Right ventricle myocardium superior (tissue), 1 donor: Measurements from ENCODE around the gene NFKBIZ. TPM values are rescaled to one million over a fixed set of nuclear protein-coding genes. Genes with fewer than 3 reads are reported as not detected.
A peak's percentile ranks its signal among the peaks of the same experiment; 100 is the strongest.

ENCODE experiments used
- ATAC-seq: fragments of 200-7000 bp; cut with Tn5 transposase; one replicate; pipeline ENCODE4 v1.9.1; 2020; ENCODE audit warnings: mild to moderate bottlenecking; ENCODE audit not compliant: poor library complexity
- DNase-seq: peaks from one replicate; pipeline ENCODE4 v3.0.0-alpha.2; 2020
- intact Hi-C: fragments of 100-400 bp; cut with DNase I; formaldehyde crosslinking; loops from one replicate; pipeline ENCODE4 v1.11.2; 2022
- total RNA-seq: library from RNA; stranded (reverse); fragmentation: NEBNext Ultra II Directional; extraction: Animal tissue kit (Norgen Biotek cat#: 25700); gene quantifications from one replicate; pipeline ENCODE4 v1.2.1, GENCODE V29; 2021
- donor health status: DM: no; HTN: yes; CAD: no; lungs with severe emphysema.

The NFKBIZ gene
- total RNA-seq, 1 donor from 2014 or later, result 12.9 TPM

DNA sequence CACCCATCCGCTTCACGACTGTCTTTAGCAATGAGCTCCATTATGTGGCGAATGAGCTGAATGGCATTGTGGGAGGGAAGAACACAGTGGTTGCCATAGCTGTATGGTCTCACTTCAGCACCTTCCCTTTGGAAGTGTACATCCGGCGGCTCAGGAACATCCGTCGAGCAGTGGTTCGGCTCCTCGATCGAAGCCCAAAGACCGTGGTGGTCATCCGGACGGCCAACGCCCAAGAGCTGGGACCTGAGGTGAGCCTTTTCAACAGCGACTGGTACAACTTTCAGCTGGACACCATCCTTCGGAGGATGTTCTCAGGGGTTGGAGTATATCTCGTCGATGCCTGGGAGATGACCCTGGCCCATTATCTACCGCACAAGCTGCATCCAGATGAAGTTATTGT lies 27.8 kb upstream of the NFKBIZ start:
- intact Hi-C loops, result no loop called here
- ATAC-seq, result no peak

DNA sequence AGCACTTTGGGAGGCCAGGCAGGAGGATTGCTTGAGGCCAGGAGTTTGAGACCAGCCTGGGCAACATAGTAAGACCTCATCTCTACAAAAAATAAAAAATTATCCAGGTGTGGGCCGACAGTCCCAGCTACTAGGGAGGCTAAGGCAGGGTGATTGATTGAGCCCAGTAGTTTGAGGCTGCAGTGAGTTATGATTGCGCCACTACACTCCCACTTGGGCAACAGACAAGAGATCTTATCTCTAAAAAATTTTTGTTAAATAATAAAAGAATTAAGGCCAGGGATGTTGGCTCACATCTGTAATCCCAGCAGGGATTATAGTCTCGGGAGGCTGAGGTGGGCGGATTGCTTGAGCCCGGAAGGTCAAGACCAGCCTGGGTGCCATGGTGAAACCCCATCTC lies 25.8 kb upstream of the NFKBIZ start:
- DNase-seq (no peak), ATAC-seq (no peak)
- intact Hi-C loops, result no loop called here

More for the DNA sequence above, 27.8 kb upstream of the NFKBIZ start:
- DNase-seq, result no peak

DNA sequence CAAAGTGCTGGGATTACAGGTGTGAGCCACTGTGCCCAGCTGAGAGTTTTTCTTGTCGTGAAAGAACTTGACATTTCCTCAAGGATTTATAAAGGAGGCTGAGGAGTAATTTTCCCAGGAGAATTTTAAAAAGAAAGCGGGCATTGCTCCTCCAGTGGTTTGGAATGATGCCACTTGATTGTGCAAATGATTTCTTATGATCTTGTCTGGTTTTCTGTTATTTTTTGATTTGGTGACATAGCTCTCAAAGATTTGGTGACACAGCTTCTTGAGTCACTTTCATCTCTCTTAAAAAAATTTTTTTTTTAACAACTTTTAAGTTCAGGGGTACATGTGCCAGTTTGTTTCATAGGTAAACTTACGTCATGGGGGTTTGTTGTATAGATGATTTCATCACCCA lies 24.6 kb upstream of the NFKBIZ start:
- intact Hi-C loops, result no loop called here
- DNase-seq (no peak), ATAC-seq (no peak)

DNA sequence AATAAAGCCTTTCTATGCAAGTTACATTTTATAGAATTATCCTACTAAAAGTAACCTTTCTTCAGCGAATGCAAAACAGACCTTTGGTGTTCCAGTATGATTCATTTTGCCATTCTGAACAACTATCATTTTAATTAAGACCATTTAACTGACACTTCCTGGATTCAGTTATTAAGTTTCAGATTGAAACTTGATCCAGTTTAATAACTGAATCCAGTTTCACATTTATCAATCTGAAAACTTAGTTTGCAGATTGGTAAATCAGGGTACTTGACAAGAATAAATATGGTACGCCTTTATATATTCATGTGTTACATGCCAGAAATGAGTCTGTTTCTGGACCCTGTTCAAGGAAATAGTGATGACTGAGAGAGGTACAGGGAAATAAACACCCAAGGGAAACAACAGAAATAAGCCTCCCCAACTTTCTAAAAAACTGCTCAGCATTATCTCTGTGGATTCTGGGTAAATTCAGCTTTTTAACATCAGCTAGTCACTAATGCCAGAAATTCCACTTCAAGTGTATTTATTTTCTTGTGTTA lies 23.3 kb upstream of the NFKBIZ start:
- intact Hi-C loops, result no loop called here
- ATAC-seq (no peak), DNase-seq (no peak)

DNA sequence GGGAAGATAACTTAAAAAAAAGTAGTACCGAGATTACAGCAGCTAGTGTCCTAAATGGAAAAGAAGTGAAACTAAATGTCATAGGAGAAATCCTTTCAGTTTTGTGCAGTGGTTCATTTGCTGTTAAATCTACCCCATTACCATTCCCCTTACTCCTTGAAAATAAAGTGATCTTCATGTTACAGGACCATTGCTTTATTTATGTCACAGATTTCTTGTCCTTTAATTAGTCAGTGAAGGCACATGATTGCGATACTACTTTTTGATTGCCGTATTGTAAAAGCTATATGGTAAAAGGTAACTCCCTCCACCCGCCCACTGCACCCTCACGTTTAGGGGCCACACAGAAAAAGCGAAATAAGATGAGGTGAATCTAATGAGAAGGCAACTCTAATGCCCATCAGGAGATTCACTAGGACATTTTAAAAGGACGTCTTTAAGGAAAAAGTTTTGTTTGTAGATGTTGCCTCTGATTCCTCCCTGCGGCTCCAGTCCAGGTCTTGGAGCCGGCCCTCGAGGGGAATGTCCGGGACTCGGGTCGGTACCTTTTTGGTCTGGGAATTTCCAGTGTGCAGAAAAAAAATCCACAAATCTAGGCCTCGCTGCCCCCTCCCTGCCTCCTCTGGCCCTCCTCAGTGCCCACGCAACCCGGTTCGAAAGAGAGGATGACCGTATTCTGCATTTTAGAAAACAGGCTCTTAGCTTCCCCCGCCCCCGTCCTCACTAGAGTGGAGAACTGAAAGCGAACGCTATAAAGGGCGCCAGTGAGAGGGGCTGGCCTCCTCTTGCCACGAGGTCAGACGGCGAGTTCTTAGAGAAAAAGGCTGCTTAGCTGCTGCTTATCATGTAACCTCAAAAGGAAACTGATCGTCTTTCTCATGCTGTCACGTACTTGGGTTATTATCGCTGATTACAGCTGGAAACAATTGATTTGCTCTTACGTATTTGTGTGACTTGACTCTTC lies 21.8 kb upstream of the NFKBIZ start:
- peak; percentile 78 for DNase-seq
- ATAC-seq, result peak; percentile 84
- intact Hi-C loops, result loop anchor here (2.0 kb wide), 1 partner anchor 21 kb away; the partner anchor contains the start of gene NFKBIZ

DNA sequence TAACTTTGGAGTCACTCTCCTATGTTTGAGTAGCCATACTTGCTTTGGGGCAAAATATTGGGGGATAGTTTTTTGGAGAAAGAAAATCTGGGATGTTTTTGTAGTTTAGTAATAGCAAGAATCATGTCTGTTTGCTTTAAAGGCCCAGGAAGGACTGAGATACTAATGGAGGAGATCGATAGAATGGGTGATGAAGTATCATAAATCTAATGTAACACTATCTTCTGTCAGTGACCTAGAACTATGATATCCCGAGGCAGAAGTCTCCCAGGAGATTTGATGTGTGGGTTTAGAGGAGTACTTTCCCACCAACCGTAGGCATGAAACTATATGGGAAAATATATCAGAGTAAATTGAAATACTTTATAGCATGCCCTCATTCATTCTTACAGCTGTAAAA lies 21.0 kb upstream of the NFKBIZ start:
- ATAC-seq (no peak), DNase-seq (no peak)
- intact Hi-C loops, result loop anchor here (2.0 kb wide), 1 partner anchor 21 kb away; the partner anchor contains the start of gene NFKBIZ

DNA sequence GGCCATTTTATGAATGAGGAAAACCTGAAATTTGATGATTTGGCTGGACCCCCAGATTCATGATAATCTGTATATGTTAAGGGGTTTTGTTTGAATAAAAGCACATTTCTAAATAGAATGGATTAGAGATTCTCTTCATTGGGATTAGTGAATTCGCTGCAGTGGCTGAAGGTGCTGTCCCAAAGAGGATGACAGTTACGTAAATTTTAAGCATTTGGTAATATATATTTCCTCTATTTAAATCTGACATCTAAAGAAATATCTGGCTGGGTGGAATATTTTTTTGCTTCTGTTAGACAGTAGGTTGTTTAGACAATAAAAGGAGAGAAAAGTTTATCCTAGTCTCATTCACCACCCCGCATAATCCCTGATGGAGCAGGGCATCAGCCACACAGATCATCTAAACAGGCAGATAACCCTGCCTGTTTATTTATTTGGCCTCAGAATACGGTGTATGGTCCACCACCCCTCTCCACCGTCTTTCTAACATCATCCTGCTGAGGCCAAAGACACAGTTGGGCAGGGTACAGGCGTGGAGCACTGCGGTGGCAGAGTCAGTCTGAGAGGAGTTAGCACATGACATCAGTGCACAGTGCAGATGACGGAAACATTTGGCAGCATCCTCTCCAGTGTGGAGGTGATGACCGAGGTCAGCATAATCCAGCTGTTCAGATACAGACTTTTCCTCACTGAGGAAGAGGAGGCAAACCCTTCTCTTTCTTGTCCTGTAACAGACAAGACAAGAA lies 20.4 kb upstream of the NFKBIZ start:
- intact Hi-C loops, result loop anchor here (2.0 kb wide), 1 partner anchor 20 kb away; the partner anchor contains the start of gene NFKBIZ
- ATAC-seq, result peak; percentile 93
- DNase-seq, result peak; percentile 70

DNA sequence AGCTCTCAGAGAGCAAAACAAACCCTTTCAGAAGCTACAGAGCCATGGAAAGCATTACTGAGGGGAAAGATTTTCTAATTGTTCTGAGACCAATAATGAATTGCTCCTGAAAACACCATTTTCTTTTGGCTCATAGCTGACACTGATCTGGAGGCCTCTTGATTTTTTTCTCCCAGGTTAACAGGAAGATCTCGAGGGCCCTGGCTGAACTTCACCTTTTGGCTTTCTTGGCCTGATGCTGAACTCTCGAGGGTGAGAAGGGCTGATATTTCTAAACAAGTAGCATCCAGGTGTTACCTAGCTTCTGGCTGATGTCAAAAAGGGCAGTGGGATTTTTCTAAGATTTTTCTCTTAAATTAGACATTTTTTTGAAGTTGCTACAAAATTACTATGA lies 19.9 kb upstream of the NFKBIZ start:
- DNase-seq (no peak), ATAC-seq (no peak)
- intact Hi-C loops, result loop anchor here (2.0 kb wide), 1 partner anchor 19 kb away; the partner anchor contains the start of gene NFKBIZ

DNA sequence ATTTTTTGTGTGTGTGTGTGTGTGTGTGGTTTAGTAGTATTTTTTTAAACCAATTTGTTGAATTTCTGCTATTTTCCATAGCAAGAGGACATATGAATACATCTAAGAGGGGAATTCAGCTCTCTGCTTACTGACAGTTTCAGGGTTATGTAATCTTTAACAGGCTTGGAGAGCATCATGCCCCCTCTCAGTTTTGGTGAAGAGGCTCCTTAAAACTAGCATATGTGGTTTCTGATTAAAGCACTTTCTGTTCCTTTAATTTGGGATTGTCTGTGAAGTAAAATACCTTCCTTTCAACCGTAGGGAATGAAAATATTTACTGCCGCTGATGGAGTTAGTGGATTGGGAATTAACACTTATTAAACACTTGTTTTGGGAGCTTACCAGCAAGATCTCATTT lies 19.4 kb upstream of the NFKBIZ start:
- no peak for DNase-seq
- no peak for ATAC-seq
- intact Hi-C loops, result loop anchor here (2.0 kb wide), 1 partner anchor 19 kb away; the partner anchor contains the start of gene NFKBIZ

DNA sequence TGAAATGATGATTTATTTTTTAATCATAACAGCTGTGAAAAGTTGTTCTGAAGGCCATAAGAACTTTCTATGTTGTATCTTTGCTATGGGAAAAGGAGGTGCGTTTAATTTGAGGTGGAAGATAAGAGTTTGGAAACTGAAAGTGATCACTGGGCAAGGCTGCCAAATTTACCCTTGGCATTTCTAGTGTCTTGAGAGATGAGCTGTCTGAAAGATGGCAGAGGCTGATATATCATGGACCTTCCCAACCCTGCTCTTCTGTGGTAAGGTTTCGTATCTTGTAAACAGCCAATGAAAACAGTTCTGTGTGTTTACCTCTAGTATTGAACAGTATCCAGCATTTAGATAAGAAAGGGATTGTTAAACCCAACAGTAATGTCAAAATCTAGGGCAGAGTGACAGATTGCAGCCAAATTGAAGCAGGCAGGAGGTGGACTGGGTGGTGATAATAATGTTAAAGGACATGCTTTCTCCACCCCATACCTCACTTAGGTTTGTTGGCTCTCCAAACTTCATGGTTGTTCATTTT lies 15.8 kb upstream of the NFKBIZ start:
- intact Hi-C loops, result no loop called here
- no peak for ATAC-seq
- no peak for DNase-seq

DNA sequence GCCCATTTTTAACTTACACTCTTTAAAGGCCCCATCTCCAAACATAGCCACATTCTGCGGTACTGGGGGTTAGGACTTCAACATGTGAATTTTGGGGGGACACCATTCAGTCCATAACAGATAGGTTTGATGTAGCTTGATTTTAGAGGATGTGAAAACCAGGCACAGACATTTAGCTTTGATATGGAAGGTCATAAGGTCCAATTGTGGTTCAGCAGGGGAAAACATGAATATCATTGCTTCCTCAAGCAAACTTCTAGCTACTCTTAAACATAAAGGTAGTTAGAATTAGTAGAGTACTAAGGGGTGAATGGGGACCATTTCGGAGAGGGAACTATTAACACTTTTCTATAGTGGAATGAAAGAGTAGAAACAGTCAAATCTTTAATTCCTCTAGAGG lies 13.6 kb upstream of the NFKBIZ start:
- DNase-seq, result no peak
- intact Hi-C loops, result no loop called here
- ATAC-seq, result no peak

DNA sequence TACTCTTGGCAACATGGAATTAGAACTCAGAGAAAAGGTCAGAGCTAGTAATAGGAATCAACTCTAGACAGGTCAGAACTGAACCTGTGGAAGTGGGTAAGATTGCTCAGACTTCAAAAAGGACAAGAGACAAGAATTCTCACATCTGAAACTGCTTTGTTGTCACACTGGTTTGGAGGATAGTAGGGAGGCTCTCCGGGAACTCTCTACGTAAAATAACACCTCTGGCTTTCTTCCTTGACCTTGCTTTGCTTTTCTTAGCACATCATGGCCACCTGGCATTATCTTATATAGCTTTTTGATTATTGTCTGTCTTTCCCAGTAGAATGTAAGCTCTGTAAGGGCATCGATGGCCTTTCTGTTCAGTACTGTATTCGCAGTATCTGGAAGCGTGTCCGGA lies 13.2 kb upstream of the NFKBIZ start:
- DNase-seq (no peak), ATAC-seq (no peak)
- intact Hi-C loops, result no loop called here

DNA sequence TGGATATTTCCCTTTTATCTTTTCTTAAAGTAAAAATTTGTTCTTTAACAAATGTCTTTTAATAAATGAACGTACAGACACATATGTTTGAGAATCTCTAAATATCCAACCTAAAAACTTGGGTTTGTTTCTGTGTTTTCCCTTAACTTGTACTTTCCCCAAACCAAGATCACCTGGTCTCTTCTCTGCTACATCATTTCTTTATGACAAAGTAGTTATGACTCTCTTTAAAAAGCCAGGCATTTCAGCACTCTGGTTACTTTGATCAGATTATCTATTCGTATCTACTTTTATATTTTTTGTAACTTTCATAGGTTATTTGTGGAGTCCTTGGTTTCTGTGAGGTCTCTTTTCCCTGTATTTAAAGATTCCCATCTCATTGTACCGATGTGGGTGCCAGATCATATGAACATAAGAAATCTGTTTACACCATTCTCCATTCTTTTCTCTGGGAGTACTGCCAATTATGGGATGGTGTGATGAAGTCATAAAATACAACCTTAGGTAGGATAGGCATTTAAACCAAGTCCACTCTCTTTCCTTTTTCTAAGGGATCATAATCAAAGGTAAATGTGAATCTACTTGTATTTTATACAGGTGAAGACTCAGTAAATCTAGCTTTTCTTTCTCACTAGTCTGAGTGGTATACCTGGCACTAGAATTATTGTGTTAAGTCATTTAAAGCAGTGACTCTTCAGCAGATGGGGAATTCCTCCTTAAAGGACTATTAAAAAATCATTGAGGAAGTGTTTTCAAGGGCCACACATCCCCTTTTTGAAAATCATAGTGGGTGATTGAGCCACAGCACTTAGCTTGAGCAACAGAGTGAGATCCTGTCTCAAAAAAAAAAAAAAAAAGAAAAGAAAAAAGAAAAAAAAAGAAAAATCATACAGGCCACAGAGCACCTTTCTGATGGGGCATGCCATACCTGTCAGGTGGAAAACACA lies 12.4 kb upstream of the NFKBIZ start:
- intact Hi-C loops, result no loop called here
- DNase-seq (no peak), ATAC-seq (peak; percentile 26)

DNA sequence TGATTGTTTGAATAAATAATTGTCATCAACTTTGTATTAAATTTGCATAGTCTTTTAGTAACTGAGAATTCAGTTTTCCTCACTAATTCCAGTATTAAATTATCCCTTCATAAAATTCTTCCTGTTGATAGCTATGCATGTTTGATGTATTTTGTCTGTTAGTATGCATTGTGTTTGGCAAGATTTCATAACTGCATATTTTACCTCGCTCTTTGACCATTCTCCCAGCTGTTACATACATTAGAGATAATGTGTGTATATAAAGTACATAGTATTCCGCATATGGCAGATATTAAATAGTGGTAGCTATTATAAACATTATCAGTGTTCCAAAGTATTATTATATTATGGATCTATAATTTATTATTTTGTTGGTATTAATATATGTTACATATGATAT lies 10.6 kb upstream of the NFKBIZ start:
- ATAC-seq (no peak), DNase-seq (no peak)
- intact Hi-C loops, result no loop called here

DNA sequence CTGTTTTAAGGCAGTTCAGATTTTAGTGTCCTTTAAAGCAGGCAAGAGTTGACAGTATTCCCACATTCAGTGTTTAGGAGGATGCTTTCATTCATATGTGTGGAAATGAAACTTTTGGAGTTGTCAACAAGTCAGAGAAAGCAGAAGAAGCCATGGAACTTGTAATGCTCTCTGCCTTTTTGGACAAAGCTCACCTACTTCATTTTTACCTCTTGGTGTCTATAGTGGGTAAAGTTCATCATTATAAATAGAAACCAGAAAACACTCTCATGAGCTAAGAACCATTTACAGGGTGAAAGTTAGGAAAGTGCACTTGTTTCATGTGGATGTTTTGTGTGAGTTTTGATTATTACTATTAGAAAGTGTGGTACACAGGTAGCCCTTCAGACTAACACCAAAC lies 9.2 kb upstream of the NFKBIZ start:
- intact Hi-C loops, result no loop called here
- peak; percentile 12 for ATAC-seq
- DNase-seq, result no peak

DNA sequence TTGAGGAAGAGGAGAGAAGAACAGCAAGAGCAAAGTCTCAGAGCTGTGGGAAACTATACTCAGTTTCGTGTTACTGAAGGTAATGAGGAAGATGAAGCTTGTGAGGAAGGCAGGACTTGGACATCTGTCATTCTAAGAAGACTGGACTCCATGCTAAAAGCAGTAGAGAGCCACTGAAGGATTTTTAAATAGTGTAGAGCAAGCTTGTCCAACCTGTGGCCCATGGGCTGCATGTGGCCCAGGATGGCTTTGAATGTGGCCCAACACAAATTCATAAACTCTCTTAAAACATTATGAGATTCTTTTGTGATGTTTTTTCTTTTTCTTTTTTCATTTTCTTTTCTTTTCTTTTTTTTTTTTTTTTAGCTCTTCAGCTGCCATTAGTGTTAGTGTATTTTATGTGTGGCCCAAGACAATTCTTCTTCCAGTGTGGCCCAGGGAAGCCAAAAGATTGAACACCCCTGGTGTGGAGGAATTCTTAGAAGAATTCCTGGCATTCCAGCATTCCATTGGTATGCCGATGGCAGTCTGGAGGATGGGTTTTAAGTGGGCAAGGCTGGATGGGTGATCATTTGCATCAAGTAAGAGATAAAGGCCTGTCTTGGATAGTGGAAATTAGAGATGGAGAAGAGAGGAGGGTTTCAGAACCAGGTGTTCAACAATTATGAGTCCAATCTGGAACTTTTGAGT lies 6.9 kb upstream of the NFKBIZ start:
- intact Hi-C loops, result no loop called here
- no peak for ATAC-seq
- no peak for DNase-seq

DNA sequence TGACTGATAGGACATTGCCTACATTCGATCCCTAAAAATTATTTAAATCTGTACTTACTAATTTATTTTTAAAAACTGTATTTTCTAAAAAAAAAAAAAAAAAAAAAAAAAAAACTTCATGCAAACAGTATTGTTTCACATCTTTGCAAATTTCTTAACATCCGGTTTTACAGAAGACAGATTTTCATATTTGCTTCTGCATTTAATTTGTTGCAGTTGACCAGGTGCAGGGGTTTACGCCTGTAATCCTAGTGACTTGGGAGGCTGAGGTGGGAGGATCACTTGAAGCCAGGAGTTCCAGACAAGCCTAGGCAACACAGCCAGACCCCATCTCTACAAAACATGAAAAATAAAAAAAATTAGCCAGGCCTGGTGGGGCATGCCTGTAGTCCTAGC lies 6.4 kb upstream of the NFKBIZ start:
- ATAC-seq (no peak), DNase-seq (no peak)
- intact Hi-C loops, result no loop called here

DNA sequence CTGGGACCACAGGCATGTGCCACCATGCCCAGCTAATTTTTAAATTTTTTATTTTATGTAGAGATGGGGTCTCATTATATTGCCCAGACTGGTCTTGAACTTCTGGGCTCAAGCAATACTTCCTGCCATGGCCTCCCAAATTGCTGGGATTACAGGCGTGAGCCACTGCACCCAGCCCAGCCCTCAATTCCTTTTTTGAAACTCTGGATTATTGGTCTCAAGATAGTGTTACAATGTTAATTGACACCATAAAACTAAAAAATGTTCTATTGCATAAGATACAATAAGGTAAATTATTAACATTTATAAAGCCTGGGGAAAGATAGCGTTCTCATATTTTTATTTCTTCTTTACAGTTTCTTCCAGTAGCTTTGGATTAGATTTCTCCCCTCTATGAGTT lies 3.9 kb upstream of the NFKBIZ start:
- DNase-seq, result no peak
- ATAC-seq, result no peak
- intact Hi-C loops, result no loop called here
